HG02885 (cell line): ENCODE data around the gene SENP1.
"Not testable (repeated sequence)": the region's sequence is repeated elsewhere in the genome, so short reads cannot be mapped to it uniquely, and the experiment has no call there.

ENCODE experiments used
- ATAC-seq: cut with Tn5 transposase; IDR thresholded peaks from one replicate; pipeline ENCODE4 v1.9.1; 2021; ENCODE audit warnings: mild to moderate bottlenecking; ENCODE audit not compliant: unreplicated experiment, poor library complexity

SENP1 gene

DNA sequence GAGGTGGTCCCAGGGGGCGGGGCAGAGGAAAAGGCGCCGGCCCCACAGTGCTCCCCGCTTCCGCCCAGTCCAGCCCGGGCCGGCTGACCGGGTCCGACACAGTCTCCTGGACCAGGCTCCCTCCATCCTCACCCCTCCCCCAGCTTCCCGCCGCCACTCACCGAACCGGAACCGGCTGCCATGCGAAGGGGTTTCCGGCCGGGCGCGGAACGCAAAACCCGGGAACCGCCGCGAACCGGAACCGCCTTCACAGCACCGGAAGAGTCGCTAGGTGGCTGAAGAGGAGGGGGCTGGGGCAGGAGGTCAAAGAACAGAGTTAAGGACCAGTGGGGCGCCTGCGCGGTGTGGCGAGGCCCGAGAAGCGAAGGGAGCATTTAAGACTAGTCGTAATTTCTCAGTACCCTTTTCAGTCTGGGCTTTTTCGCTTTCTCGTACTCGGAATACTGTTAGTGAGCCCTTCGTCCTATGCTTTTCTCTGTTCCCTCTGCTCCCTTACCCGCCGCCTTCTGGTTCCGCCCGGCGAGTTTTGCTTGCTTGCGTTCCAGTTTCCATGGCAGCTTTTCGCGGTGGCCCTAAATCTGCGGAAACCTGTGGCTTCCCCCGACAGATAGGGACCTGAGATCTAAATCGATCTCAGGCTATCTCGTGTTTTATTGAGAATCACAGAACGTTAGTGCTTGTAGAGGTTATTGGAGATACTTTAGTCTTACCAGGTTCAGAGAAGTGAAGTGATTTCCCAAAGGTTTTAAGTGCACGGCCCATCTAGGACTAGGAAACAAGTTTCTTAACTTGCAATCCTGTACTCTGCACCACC, at the start of gene SENP1:
Gene SENP1 (minus strand): TSS at position 213 of the 814 bp plus-strand sequence. CDS start 4,607 bp downstream, outside the sequence.
- peak; percentile 77 for ATAC-seq

- ATAC-seq = no peak
Measured at GRCh38 chr12:48151103-48151771, 45.4 kb upstream of the SENP1 start.

DNA sequence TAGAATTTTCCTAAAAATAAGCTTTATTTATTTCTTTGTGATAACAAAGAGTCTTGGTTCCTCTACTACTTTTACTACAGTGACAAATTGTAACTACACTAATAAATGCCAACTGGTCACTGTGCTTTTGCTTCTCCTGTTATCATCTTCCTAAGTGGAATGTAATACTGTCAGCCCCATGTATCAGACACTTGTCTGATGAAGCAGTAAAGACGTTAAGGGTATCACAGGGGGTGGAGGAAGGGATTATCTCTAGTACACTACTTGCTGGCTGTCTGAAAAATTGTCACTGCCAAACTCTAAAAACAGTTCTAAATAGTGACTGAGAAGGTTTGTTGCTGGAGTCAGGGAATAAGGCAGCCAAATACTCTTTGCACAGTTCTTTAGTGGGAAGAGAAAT, 40.1 kb upstream of the SENP1 start:
- no peak for ATAC-seq

- no peak for ATAC-seq
Measured at GRCh38 chr12:48143898-48144297, 38.0 kb upstream of the SENP1 start.

DNA sequence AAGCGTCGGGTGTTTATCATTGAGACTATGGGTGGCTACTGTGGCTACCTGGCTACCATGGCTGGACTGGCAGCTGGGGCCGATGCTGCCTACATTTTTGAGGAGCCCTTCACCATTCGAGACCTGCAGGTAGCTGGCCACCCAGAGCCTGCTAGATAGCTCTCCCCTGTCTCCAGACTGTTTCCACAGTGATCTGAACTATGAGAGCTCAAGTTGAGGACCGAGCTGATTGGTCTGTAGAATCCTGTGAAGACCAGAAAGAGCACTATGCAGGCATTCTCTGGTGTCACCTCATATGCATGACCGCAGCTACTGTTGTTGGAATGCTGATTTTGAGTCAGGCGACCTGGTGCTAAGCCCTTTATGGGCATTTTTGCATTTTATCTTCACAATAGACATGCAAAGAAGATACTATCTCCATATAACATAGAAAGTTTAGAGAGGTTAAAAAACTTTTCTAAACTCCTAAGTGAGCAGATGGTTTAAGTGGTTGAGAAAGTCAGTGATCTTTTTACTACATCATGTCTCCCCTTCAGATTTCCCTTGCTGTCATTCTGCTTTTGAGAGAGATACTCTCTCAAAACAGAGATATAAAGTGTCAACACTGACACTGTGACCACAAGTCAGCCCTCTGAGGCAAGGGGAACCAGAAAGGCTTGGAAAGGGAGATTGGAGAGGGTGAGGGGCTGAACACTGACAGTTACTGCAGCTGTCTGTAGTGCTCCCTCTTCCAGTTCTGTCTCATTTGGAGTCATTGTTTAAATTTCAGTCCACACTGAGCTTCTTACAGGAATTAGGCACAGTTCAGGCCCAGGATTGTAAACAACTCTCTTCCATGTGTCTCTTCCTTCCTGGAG, 37.2 kb upstream of the SENP1 start:
- no peak for ATAC-seq

DNA sequence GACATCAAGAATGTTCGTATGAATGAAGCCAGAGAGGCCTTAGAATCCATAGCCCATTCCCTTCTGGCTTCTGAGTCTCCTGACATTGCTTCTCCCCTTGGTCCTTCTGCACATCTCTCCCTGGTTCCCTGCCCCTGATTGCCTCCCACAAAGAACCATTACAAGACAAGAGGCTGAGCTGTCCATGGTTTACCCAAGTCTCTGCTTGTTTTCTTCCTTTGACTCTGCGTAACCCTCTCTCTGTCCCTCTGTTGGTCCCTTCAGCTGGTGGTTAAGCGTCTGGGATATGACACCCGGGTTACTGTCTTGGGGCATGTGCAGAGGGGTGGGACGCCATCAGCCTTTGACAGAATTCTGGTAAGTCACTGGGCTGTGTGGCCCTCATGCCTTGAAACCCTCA, 29.1 kb upstream of the SENP1 start:
- no peak for ATAC-seq

DNA sequence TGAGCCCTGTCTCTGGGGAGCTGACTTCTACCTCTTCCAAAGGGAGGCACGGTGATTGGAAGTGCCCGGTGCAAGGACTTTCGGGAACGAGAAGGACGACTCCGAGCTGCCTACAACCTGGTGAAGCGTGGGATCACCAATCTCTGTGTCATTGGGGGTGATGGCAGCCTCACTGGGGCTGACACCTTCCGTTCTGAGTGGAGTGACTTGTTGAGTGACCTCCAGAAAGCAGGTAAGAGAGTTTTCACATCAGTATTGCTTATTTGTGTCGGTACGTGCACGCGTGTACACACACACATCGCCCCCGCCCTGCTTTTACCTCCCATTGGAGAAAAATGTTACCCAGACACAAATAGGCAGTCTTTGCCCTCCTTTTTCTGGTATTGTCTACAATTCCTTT, 26.9 kb upstream of the SENP1 start:
- no peak for ATAC-seq

DNA sequence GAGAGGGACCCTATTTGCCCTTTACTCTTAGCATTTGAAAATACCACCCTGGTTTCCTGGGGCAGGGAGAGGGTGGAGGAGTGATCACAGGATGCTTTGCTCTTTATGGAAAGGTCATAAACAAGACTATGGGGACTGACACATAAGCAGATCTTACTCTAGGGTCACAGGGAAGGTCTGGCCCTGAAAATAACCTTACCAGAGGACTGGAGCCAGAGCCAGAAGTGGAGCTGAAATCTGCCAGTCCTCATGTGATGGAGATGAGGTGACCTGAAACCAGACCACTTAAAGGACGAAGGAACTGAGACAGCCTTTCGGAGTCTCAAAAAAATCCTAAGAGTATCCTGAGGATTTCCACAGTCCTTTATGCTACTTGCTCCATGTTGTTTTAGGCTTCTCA, 25.6 kb upstream of the SENP1 start:
- no peak for ATAC-seq

DNA sequence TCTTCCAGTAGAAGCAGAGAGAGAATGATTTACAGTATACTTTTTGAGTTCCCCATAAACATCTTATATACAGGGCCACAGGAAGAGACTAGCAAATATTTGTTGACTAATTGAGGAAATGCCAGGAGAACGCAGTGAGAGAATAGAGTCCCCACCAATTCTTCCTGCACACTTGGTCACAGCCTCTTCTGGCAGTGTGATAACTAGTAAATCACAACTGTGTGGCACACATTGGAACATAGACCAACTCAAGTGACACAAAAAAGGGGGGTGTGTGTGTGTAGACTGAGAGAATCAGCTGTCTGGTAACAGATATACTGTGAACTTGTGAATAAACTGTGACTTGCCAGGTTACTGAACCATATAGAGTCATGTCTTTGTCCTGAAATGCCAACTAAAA, 23.5 kb upstream of the SENP1 start:
- no peak for ATAC-seq

DNA sequence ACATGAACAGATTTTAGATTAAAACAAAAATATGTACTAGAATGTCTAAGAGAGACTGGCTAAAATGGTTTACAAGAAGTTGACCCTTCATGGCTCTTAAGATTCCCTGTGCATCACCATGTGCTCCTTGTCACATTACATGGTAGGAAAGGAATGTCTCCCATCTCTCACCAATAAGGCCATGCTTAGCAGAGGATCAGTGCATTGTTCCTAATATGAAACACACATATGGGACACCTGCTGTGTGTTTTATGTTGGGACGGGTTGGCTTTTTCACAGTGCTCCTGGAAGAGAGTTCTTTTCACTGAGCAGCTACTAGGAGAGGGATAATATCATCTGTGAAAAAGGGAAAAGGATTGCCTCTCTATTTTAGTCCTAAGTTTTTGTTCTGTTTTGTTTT, 22.9 kb upstream of the SENP1 start:
- no peak for ATAC-seq

GRCh38 chr12:48126953-48127630, 21.2 kb upstream of the SENP1 start:
- no peak for ATAC-seq

DNA sequence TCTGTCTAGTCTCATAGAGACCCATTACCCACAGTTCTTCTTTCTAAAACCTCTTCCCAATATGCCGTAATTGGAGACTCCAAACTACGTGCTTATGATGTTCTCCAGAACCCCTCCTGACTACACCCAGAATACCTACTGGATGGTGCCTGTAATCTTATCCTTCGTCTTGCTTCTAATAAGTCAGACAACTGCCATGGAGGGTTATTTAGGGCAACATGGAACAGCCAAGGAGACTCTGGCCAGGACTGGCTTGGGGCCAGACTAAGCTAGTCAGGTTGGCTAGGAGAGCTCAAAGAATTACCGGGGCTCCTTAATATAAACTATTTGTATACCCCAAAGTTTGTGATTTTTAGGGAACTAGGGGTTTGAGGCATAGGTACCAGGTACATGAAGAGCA, 20.1 kb upstream of the SENP1 start:
- ATAC-seq = no peak

DNA sequence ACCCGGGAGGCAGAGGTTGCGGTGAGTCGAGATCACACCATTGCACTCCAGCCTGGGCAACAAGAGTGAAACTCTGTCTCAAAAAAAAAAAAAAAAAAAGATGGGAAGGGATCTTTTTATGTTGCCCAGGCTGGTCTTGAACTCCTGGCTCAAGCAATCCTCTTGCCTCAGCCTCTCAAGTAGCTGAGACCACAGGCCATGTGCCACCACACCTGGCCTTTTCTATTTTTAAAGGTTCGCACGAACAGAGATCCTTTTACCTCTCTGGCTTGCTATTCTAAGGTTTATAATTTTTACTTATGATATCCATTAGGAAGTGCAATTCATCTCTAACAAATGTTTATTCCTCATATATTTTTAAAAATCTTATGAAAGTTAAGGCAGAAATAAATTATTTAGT, 19.7 kb upstream of the SENP1 start:
- not testable (repeated sequence) for ATAC-seq

DNA sequence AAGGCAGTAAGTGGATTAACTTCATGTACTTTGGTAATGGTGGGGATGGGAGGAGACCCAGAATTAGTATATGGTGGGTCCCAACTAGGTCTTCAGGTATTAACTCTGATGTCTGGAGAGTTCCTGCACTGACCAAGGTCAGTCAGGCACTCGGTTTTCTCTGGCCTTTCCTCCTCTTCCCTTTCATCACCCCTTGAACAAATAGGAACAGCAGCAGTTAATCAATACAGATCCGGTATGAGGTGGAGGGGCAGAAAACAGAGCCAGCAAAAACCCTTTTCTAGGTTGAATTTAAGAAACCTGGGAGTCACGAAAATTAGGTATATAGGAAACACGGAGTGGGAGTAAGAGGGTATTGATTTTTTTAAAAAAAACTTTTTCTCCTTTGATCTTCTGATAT, 17.3 kb upstream of the SENP1 start:
- no peak for ATAC-seq

GRCh38 chr12:48122065-48122834, 16.4 kb upstream of the SENP1 start:
- no peak for ATAC-seq

- no peak for ATAC-seq
Measured at GRCh38 chr12:48121522-48121921, 15.6 kb upstream of the SENP1 start.

DNA sequence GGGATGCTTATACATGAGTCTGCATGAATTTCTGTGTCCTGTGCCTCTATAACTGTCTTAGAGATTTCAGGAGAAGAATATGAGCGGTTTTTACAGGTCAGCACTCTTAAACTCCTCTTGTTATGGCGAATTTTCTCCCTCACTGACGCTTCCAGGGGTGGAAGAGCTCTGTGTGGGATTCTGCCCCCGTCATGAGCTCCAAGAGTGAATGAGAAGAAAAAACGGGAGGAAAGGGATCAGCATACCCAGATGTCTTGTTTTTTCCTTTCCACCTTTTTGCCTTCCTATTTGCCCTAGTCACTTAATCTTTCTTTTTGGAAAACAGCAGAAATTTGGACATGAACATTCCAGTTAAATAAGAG, 13.9 kb upstream of the SENP1 start:
- ATAC-seq = peak; percentile 5

DNA sequence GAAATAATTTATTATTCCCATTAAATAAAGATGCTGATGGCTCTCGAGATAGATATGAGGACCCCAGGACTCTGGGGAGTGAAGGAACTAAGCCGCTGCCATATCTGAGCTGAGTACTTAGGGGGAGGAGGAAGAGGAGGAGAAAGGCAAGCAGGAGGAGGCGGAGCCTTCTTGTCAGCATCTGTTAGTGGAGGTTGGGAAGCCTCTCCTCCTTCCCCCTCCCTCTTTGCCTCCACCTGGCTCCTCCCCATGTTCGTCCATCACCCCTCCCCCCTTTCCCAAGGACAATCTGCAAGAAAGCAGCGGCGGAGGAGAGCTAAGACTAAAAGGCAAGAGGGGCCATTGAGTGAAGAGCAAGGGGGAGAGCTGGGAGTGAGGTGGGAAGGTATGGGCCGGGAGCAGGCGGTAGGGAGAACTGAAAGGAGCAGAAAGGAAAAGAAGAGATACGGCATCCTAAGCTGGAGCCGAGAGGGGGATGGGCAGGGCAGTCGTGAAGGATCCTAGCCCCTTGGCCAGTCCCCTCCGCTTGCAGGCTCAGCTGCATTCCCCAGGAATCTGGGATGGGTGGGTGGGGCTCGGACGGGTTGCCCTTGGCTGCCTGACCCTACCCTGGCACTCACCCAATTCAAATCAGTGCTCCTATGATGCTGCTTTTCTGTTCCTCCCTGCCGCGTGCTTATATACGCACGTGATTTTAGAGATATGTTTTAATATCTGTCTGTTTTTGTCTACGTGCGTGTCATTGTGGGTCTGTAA, 13.4 kb upstream of the SENP1 start, which contains the start of gene PFKM:
Gene PFKM (plus strand): TSS at position 287 of the 756 bp plus-strand sequence. CDS start 3,411 bp downstream, outside the sequence.
- ATAC-seq = peak; percentile 100
